Measurements from ENCODE around the gene APOC4.

- no peak for TF ChIP-seq CTCF (IDR thresholded peaks at IDR 0.05)
- no peak for TF ChIP-seq POLR2A (IDR thresholded peaks at IDR 0.05)
Observed at GRCh38 chr19:44948763-44949374, 6.8 kb downstream of the APOC4 start.

All from prostate gland (tissue), 2 donors.